Astrocyte (in vitro differentiated cells and primary cell): ENCODE data around the gene SPOCK2.

Experiments used
- CTCF ChIP-seq: IDR thresholded peaks from 2 replicates; pipeline ENCODE4 v1.5.1; 2011; ENCODE audit warnings: low read depth, mild to moderate bottlenecking, inconsistent platforms, low read length, moderate library complexity; ENCODE audit not compliant: insufficient read depth
- EZH2 ChIP-seq: IDR thresholded peaks from 2 replicates; pipeline ENCODE4 v1.6.1; 2012; ENCODE audit warnings: mild to moderate bottlenecking, low read length, inconsistent platforms; ENCODE audit not compliant: insufficient read depth

GRCh38 chr10:72081210-72081609, 7.1 kb downstream of the SPOCK2 start:
- TF ChIP-seq EZH2: no peak
- TF ChIP-seq CTCF: no peak
